Neutrophil (primary cell): ENCODE measurements around the gene CHD2.

Experiments used
- H3K27ac ChIP-seq: fragments of 200-600 bp; sonication (generic); 2 replicates; pipeline ENCODE4 v1.5.1; 2016; ENCODE audit warnings: mild to moderate bottlenecking, moderate library complexity
- H3K27me3 ChIP-seq: fragments of 200-600 bp; sonication (generic); 2 replicates; pipeline ENCODE4 v1.6.0; 2016; ENCODE audit warnings: mild to moderate bottlenecking
- H3K36me3 ChIP-seq: fragments of 200-600 bp; sonication (generic); 2 replicates; pipeline ENCODE4 v1.5.1; 2017
- H3K4me1 ChIP-seq, 2 experiments: fragments of 200-600 bp in 1 of 2; sonication (generic) in 1 of 2; 1 replicate in 1 of 2; 2 replicates in 1 of 2; pipeline versions ENCODE4 v1.5.1 to v1.6.1; 2013 to 2016; ENCODE audit warnings: low read depth in 1 of 2, low read length in 1 of 2, mild to moderate bottlenecking in 1 of 2, moderate library complexity in 1 of 2; ENCODE audit not compliant: control insufficient read depth in 1 of 2, insufficient read depth in 1 of 2
- H3K4me3 ChIP-seq, 2 experiments: fragments of 200-600 bp in 1 of 2; sonication (generic) in 1 of 2; 1 replicate in 1 of 2; 2 replicates in 1 of 2; pipeline ENCODE4 v1.5.1; 2013 to 2016; ENCODE audit warnings: low read depth in 1 of 2, low read length in 1 of 2, mild to moderate bottlenecking in 1 of 2, moderate library complexity in 1 of 2
- H3K9me3 ChIP-seq: fragments of 200-600 bp; sonication (generic); 2 replicates; pipeline ENCODE4 v1.5.1; 2016
- CTCF ChIP-seq: fragments of 200-600 bp; sonication (generic); IDR thresholded peaks from 2 replicates; pipeline ENCODE4 v1.5.1; 2016; ENCODE audit warnings: antibody characterized with exemption

The CHD2 gene

DNA sequence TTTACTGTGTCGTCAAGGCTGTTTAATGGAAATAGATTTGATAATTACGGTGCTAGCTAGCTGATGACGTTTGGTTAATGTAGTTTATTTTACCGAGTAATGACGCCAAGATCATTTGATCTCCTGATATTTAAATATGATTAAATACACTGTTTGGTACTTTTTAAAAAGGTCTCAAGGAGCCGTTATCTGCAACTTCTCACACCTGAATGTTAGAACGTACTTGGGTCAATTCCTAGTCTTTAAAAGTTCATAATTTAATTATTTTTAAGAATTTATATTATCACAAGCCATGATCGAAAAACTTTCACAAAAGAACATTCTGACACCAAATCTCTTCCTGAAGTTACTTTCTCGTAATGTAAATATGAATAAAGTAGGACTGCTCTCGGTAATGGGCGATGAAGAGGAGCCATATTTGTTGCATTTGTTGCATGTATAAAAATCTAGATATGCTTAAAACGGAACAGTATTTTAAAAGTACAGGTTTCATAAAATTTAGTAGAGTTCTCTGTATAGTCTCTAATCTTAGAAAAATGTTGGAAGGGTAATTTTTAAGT, 16.2 kb upstream of the CHD2 start:
- H3K4me1 ChIP-seq, result peaks cover 62 to 63% of the 10 kb centered on the region in 2 experiments
- peak overlapping the region; percentile 100 for H3K27ac ChIP-seq
- no peaks in the 10 kb centered on the region for H3K9me3 ChIP-seq
- H3K4me3 ChIP-seq, result peak overlapping the region; percentile 88 to 89
- H3K36me3 ChIP-seq, result peaks cover 31% of the 10 kb centered on the region
- H3K27me3 ChIP-seq, result no peaks in the 10 kb centered on the region
- TF ChIP-seq CTCF, result no peak

GRCh38 chr15:92884436-92885223, 15.5 kb upstream of the CHD2 start:
- no peaks in the 10 kb centered on the region for H3K9me3 ChIP-seq
- peak overlapping the region; percentile 88 to 89 for H3K4me3 ChIP-seq
- H3K27me3 ChIP-seq, result no peaks in the 10 kb centered on the region
- peaks cover 56 to 63% of the 10 kb centered on the region in 2 experiments for H3K4me1 ChIP-seq
- no peak for TF ChIP-seq CTCF
- H3K36me3 ChIP-seq, result peaks cover 34% of the 10 kb centered on the region
- peak overlapping the region; percentile 100 for H3K27ac ChIP-seq

GRCh38 chr15:92885224-92886041, 14.7 kb upstream of the CHD2 start:
- H3K27ac ChIP-seq, result peak overlapping the region; percentile 100
- H3K4me3 ChIP-seq, result peak overlapping the region; percentile 88 to 89
- TF ChIP-seq CTCF, result no peak
- peaks cover 38% of the 10 kb centered on the region for H3K36me3 ChIP-seq
- H3K9me3 ChIP-seq, result no peaks in the 10 kb centered on the region
- H3K27me3 ChIP-seq, result no peaks in the 10 kb centered on the region
- peaks cover 51 to 62% of the 10 kb centered on the region in 2 experiments for H3K4me1 ChIP-seq

DNA sequence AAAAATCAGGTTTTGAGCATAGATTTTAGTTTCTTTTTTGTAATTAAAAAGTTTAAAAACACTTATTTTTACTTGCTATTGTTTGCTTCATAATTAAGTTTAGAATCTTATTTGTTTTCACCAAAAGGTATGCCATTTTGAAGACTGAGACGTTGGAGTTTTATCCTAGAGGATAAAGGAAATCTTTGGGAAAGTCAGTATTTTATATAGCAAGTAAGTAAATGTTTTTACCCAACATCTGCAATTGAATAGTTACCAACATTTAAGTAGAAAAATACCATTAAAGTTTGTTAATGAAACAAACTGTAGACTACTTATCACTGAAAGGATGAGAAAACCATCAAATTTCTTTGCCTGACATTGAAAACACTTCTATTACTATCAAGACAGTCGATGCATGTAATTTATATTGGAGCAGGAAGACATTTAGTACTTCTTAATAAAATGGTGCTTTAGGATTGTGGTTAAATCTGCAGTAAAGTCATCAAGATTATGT, 14.0 kb upstream of the CHD2 start:
- Histone ChIP-seq H3K9me3 (no peaks in the 10 kb centered on the region), H3K27me3 (no peaks in the 10 kb centered on the region), H3K36me3 (peaks cover 44% of the 10 kb centered on the region), H3K27ac (peak overlapping the region; percentile 100), H3K4me3 (peak overlapping the region; percentile 88 to 89), H3K4me1 (peaks cover 47 to 59% of the 10 kb centered on the region in 2 experiments)
- TF ChIP-seq CTCF, result no peak

DNA sequence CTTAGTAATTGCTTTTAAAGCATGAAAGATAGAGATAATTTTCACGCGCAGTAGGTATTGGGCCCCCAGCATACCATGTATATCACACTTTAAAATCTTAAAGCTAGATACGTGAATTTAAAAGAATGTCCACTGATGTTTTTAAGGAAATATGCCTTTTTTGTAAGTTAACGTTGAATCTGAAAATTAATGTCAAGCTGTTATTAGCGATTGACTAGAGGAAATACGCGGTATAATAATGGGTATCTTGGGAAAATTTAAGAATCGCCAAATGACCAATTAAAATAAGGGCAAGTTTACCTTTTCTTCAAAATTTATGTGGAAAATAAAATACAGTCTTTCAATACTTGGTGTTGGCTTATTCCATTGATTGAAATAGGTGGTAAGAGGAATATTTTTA, 13.3 kb upstream of the CHD2 start:
- H3K36me3 ChIP-seq, result peaks cover 51% of the 10 kb centered on the region
- no peaks in the 10 kb centered on the region for H3K9me3 ChIP-seq
- peaks cover 40 to 52% of the 10 kb centered on the region in 2 experiments for H3K4me1 ChIP-seq
- H3K27me3 ChIP-seq, result no peaks in the 10 kb centered on the region
- peak overlapping the region; percentile 42 for H3K27ac ChIP-seq
- TF ChIP-seq CTCF, result no peak
- no peak overlapping the region for H3K4me3 ChIP-seq
